ENCODE data around the gene SDCBP2.
A peak's percentile ranks its signal among the peaks of the same experiment; 100 is the strongest.

Gene SDCBP2

GRCh38 chr20:1375515-1375914, 46.6 kb upstream of the SDCBP2 start:
- peak; percentile 81 for DNase-seq (ENCODE audit: low read depth in 2 of 2)
- TF ChIP-seq, protein P1, sequence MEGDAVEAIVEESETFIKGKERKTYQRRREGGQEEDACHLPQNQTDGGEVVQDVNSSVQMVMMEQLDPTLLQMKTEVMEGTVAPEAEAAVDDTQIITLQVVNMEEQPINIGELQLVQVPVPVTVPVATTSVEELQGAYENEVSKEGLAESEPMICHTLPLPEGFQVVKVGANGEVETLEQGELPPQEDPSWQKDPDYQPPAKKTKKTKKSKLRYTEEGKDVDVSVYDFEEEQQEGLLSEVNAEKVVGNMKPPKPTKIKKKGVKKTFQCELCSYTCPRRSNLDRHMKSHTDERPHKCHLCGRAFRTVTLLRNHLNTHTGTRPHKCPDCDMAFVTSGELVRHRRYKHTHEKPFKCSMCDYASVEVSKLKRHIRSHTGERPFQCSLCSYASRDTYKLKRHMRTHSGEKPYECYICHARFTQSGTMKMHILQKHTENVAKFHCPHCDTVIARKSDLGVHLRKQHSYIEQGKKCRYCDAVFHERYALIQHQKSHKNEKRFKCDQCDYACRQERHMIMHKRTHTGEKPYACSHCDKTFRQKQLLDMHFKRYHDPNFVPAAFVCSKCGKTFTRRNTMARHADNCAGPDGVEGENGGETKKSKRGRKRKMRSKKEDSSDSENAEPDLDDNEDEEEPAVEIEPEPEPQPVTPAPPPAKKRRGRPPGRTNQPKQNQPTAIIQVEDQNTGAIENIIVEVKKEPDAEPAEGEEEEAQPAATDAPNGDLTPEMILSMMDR (IDR thresholded peaks at IDR 0.05; ENCODE audit: low read depth, low read length), result no peak
- no peak overlapping the region for H3K4me3 ChIP-seq (replicated peaks in 1 of 2; ENCODE audit: low read depth in 2 of 2, low read length in 2 of 2)

GRCh38 chr20:1374246-1374645, 45.3 kb upstream of the SDCBP2 start:
- H3K4me3 ChIP-seq (replicated peaks in 1 of 2; ENCODE audit: low read depth in 2 of 2, low read length in 2 of 2), result no peak overlapping the region
- TF ChIP-seq, protein P1 (IDR thresholded peaks at IDR 0.05; ENCODE audit: low read depth, low read length), result peak; percentile 29
- peak; percentile 65 to 90 for DNase-seq (ENCODE audit: low read depth in 2 of 2)

- TF ChIP-seq, protein P1 (IDR thresholded peaks at IDR 0.05; ENCODE audit: low read depth, low read length), result no peak
- no peak overlapping the region for H3K4me3 ChIP-seq (replicated peaks in 1 of 2; ENCODE audit: low read depth in 2 of 2, low read length in 2 of 2)
- no peak for DNase-seq (ENCODE audit: low read depth in 2 of 2)
Measured at GRCh38 chr20:1373614-1374013, 44.7 kb upstream of the SDCBP2 start.

DNA sequence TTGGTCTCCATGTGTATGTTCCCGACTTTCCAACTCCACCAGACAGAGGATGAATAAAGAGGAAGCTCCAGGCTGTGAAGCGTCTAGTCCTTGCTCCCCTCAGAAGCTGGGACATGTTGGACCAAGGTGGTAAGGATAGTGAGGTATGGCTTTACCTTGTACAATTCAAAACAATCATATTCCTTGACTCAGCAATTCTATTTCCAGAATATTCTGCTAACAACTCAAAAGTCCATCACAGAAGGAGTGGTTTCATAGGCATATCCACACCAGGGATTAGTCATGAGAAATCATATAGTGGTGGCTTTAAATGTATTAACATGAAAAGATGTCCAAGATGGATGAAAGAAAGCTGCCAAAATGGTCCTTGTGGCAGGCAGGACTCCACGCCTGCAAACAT, 44.1 kb upstream of the SDCBP2 start:
- TF ChIP-seq, protein P1 (IDR thresholded peaks at IDR 0.05; ENCODE audit: low read depth, low read length), result no peak
- no peak for DNase-seq (ENCODE audit: low read depth in 2 of 2)
- H3K4me3 ChIP-seq (replicated peaks in 1 of 2; ENCODE audit: low read depth in 2 of 2, low read length in 2 of 2), result no peak overlapping the region

DNA sequence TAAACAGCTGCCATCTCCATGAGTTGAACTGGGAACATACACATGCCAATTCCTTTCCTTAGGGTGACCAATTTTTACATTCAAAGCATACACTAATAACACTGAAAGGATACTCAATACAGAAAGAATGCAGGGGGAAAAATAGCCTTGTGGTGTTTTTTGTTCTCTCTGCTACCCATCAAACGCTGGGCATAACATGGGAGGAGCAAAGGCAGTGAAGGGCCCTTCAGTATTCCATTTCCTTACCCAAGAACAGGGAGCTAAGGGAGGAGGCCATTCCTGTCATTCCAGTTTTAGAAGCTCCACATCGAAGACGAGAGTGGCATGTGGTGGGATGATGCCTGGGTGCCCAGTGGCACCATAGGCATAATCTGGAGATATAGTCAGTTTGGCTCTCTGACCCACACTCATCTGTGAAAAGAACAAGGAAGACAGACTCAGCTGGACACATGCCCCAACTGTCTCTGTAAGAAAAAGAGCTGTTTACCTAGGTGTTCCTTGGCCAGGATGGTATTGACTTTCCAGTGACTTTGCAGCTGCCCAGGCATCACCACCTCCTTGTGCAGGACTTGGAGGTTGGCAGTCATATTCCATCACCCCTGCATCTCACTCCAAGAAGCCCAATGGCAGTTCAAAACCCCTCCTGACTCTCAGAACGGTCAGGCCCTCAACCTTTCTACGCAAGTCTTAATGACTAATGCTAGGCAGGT, 43.0 kb upstream of the SDCBP2 start:
- no peak for DNase-seq (ENCODE audit: low read depth in 2 of 2)
- TF ChIP-seq, protein P1 (IDR thresholded peaks at IDR 0.05; ENCODE audit: low read depth, low read length), result no peak
- H3K4me3 ChIP-seq (replicated peaks in 1 of 2; ENCODE audit: low read depth in 2 of 2, low read length in 2 of 2), result no peak overlapping the region

DNA sequence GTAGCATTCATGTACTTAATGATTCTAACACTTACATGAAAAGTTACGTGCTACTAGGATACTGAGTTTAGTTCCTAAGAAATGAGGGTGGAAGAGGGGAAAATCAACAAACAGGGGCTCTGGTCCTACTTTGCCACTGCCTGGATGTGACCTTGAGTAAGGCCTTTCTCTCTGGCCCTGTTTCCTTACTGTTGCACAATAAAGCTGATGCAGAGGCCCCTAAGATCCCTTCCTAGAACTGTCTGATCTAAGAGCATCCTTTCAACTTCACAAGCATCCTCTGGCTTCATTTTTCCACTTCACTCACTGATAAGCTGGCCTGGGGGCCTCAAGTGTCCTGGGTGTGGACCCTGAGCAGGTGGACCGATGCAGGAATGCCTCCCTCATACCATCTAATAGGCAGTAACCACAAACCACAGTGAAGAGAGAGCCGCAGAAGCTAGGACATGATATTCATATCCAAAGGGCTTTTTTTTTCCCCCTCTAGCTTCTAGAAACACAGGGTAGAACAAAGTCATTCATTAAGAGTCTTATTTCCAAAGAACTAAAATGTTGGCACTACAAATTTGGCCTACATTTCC, 42.4 kb upstream of the SDCBP2 start:
- DNase-seq (ENCODE audit: low read depth in 2 of 2), result no peak
- no peak overlapping the region for H3K4me3 ChIP-seq (replicated peaks in 1 of 2; ENCODE audit: low read depth in 2 of 2, low read length in 2 of 2)
- TF ChIP-seq, protein P1 (IDR thresholded peaks at IDR 0.05; ENCODE audit: low read depth, low read length), result no peak
